ENCODE results near the gene BACH1. TPM values are rescaled to one million over a fixed set of nuclear protein-coding genes. Genes with fewer than 3 reads are reported as not detected.

Gene BACH1
- total RNA-seq, 1 donor from 2014 or later = 12.7 TPM

DNA sequence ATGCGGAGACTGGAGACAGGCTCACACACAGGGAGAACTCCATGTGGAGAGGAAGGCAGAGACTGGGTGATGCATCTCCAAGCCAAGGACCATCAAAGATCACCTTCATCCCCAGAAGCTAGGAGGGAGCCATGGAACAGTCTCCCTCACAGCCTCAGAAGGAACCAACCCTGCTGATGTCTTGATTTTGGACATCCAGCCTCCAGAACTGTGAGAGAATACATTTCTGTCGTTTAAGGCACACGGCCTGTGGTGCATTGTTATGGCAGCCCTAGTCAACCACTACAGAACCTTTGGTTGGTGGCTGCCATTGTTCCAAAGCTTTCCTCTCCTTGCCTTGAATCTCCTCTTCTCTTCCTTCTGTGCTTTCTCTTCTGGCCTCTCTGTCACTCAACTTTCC, 64.0 kb downstream of the BACH1 start:
- TF ChIP-seq, protein P1, sequence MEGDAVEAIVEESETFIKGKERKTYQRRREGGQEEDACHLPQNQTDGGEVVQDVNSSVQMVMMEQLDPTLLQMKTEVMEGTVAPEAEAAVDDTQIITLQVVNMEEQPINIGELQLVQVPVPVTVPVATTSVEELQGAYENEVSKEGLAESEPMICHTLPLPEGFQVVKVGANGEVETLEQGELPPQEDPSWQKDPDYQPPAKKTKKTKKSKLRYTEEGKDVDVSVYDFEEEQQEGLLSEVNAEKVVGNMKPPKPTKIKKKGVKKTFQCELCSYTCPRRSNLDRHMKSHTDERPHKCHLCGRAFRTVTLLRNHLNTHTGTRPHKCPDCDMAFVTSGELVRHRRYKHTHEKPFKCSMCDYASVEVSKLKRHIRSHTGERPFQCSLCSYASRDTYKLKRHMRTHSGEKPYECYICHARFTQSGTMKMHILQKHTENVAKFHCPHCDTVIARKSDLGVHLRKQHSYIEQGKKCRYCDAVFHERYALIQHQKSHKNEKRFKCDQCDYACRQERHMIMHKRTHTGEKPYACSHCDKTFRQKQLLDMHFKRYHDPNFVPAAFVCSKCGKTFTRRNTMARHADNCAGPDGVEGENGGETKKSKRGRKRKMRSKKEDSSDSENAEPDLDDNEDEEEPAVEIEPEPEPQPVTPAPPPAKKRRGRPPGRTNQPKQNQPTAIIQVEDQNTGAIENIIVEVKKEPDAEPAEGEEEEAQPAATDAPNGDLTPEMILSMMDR (IDR thresholded peaks at IDR 0.05) = no peak
- H3K36me3 ChIP-seq = no peaks in the 10 kb centered on the region
- intact Hi-C loops (cut with DNase I) = no loop called here

DNA sequence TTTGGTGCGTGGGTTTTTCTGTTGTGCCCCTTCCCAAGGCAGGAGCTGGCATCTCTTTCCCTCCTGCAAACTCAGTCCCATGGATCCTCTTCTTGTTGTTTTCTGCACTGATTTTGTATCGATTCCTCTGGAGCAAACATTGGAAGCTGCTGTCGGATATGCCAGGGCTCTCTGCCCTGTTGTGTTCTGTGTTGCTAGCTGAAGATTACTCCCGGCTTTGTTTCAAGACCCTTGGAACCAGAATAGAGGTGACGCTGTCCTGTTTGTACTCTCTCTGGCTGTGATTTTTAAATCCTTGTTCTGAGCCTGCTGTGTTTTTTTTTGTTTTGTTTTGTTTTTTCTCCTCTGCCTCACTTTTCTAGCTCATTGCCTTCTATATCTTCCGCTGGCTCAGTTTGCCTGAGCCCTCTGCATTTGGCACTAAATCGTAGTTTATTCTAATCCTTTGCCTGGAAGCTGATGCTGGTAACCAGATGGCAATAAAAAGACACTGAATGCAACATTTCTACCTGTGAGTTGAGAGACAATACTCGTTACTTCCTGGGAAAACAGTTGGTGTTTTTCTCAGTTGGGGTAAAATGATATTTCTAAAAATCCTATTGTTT, 67.0 kb downstream of the BACH1 start:
- Histone ChIP-seq H3K9me3 (no peaks in the 10 kb centered on the region), H3K4me1 (no peaks in the 10 kb centered on the region), H3K27me3 (no peaks in the 10 kb centered on the region), H3K4me3 (no peak overlapping the region), H3K27ac (no peak overlapping the region), H3K36me3 (no peaks in the 10 kb centered on the region)
- TF ChIP-seq, protein P1 (IDR thresholded peaks at IDR 0.05) = no peak
- no peak for DNase-seq (ENCODE audit: low spot score in 2 of 2)
- intact Hi-C loops (cut with DNase I) = no loop called here

More for the DNA sequence above, 64.0 kb downstream of the BACH1 start:
- no peak overlapping the region for H3K4me3 ChIP-seq
- H3K4me1 ChIP-seq = no peaks in the 10 kb centered on the region
- H3K27me3 ChIP-seq = no peaks in the 10 kb centered on the region
- DNase-seq (ENCODE audit: low spot score in 2 of 2) = no peak
- no peaks in the 10 kb centered on the region for H3K9me3 ChIP-seq
- H3K27ac ChIP-seq = no peak overlapping the region

DNA sequence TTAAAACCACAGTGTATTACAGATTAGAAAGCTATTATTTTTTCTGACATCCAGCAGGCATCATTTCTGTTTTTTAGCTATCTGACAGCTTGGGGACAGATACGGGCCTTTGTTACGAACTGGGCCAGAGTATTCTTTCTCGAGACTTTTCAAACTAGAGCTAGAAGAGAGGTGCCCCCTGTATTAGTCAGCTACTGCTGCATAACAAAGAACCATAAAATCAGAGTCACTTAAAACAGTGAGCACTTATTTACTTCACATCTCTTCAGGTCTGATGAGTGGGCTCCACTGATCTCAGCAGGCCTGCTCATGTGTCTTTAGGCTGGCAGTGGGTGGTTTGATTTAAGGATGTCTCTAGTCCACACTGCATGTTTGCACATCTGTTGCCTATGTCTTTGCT, 67.8 kb downstream of the BACH1 start:
- TF ChIP-seq, protein P1 (IDR thresholded peaks at IDR 0.05) = no peak
- DNase-seq (ENCODE audit: low spot score in 2 of 2) = no peak
- Histone ChIP-seq H3K4me3 (no peak overlapping the region), H3K4me1 (no peaks in the 10 kb centered on the region), H3K27ac (no peak overlapping the region), H3K27me3 (no peaks in the 10 kb centered on the region), H3K9me3 (no peaks in the 10 kb centered on the region), H3K36me3 (no peaks in the 10 kb centered on the region)
- intact Hi-C loops (cut with DNase I) = no loop called here

DNA sequence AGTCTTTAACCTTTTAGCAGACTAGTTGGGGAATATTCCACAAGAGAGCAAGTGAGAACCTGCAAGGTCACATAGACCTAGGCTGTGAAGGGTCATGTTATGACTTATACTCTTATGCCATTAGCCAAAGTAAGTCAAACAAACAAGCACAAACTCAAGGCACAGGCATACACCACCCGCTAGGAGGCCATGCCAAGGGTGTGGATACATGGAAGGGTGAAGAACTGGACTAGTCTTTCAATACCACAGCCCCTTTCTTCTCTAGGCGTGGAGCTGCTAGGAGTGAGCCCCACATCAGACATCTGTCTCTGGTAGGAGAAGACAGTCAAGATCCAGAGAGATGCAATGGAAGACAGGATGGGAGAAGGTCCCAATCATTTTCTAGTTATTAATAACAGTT, 68.6 kb downstream of the BACH1 start:
- intact Hi-C loops (cut with DNase I) = no loop called here
- no peaks in the 10 kb centered on the region for H3K9me3 ChIP-seq
- no peak overlapping the region for H3K4me3 ChIP-seq
- TF ChIP-seq, protein P1 (IDR thresholded peaks at IDR 0.05) = no peak
- H3K27me3 ChIP-seq = no peaks in the 10 kb centered on the region
- no peak overlapping the region for H3K27ac ChIP-seq
- H3K36me3 ChIP-seq = no peaks in the 10 kb centered on the region
- no peaks in the 10 kb centered on the region for H3K4me1 ChIP-seq
- no peak for DNase-seq (ENCODE audit: low spot score in 2 of 2)

DNA sequence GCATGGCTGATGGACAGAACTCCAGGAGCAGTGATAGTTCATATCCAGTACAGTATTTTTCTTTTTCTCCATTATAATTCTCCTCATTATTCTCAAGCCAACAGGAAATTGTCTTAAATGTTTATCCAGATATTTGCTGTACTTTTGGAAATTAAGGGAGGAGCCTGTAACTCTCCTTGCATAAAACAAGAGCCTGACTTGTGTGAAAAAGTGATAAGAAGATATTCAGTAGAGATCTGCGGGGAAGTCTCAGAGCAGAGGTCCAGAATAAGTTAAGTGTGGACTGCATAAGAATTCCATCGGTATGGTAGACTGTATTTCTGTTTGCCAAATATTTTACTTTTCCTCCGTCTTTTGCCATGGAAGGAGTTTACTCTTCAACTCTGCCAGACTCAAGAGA, 70.2 kb downstream of the BACH1 start:
- no peaks in the 10 kb centered on the region for H3K4me1 ChIP-seq
- H3K27me3 ChIP-seq = no peaks in the 10 kb centered on the region
- no peaks in the 10 kb centered on the region for H3K36me3 ChIP-seq
- no peak overlapping the region for H3K27ac ChIP-seq
- intact Hi-C loops (cut with DNase I) = no loop called here
- no peak overlapping the region for H3K4me3 ChIP-seq
- no peaks in the 10 kb centered on the region for H3K9me3 ChIP-seq
- no peak for DNase-seq (ENCODE audit: low spot score in 2 of 2)
- TF ChIP-seq, protein P1 (IDR thresholded peaks at IDR 0.05) = no peak

DNA sequence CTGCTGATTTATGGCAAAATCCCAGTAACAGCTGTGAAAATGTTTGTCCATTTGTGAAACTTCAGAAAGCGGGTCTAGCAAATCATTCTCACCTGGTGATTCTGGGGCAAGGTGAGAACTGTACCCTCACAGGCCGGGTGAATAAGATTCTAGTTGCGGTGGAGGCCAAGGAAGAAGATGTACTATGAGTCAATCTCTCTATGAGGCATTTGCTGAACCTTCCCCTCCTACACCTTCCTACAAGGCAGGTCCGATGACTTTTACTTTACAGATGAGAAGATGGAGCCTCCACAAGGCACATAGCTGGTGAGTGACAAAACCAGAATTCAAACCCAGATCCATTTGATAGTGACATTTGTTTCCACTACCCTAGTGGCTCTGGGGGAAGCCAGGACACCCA, 72.7 kb downstream of the BACH1 start:
- no peak for DNase-seq (ENCODE audit: low spot score in 2 of 2)
- Histone ChIP-seq H3K9me3 (no peaks in the 10 kb centered on the region), H3K4me3 (no peak overlapping the region), H3K4me1 (no peaks in the 10 kb centered on the region), H3K36me3 (no peaks in the 10 kb centered on the region), H3K27ac (no peak overlapping the region), H3K27me3 (no peaks in the 10 kb centered on the region)
- intact Hi-C loops (cut with DNase I) = loop anchor here (5.0 kb wide), 1 partner anchor 74 kb away; the partner anchor contains the start of gene BACH1
- TF ChIP-seq, protein P1 (IDR thresholded peaks at IDR 0.05) = no peak
